Fibroblast of lung (primary cell): Measurements from ENCODE around the gene CD59. TPM values are rescaled to one million over a fixed set of nuclear protein-coding genes. Genes with fewer than 3 reads are reported as not detected.

Experiments used
- DNase-seq, 2 donors: peaks; one replicate each; pipeline versions ENCODE4 v3.0.0 to v3.0.0-alpha.2; 2010; ENCODE audit warnings: low read depth in 2 of 2
- H2AFZ ChIP-seq: 2 replicates; pipeline ENCODE4 v1.5.1; 2012; ENCODE audit warnings: low read length, control low read depth, inconsistent platforms
- H3K27ac ChIP-seq: 2 replicates; pipeline ENCODE4 v1.5.1; 2011; ENCODE audit warnings: low read length, control low read depth; ENCODE audit not compliant: insufficient read depth
- H3K27me3 ChIP-seq: 2 replicates; pipeline ENCODE4 v1.5.1; 2011; ENCODE audit warnings: mild to moderate bottlenecking, low read length; ENCODE audit not compliant: control insufficient read depth, insufficient read depth
- H3K36me3 ChIP-seq: 2 replicates; pipeline ENCODE4 v1.5.1; 2011; ENCODE audit warnings: low read length; ENCODE audit not compliant: control insufficient read depth, insufficient read depth
- H3K4me1 ChIP-seq: 2 replicates; pipeline ENCODE4 v1.5.1; 2011; ENCODE audit warnings: low read length; ENCODE audit not compliant: control insufficient read depth, insufficient read depth; ENCODE audit errors: extremely low read depth
- H3K4me2 ChIP-seq: 2 replicates; pipeline ENCODE4 v1.5.1; 2011; ENCODE audit warnings: low read length, control low read depth; ENCODE audit not compliant: insufficient read depth; ENCODE audit errors: extremely low read depth
- H3K4me3 ChIP-seq, 4 experiments: fragments of 200-600 bp in 1 of 4; sonication (generic) in 1 of 4; replicated peaks in 1 of 4; 2 replicates each; pipeline ENCODE4 v1.5.1; 2011 to 2016; ENCODE audit warnings: low read length in 4 of 4, low read depth in 3 of 4, mild to moderate bottlenecking in 3 of 4, control low read depth in 2 of 4, inconsistent platforms in 1 of 4, mixed read lengths in 1 of 4; ENCODE audit not compliant: insufficient read depth in 1 of 4; ENCODE audit errors: control extremely low read depth in 1 of 4
- H3K79me2 ChIP-seq: 2 replicates; pipeline ENCODE4 v1.5.1; 2012; ENCODE audit warnings: mild to moderate bottlenecking, low read length, inconsistent platforms; ENCODE audit not compliant: control insufficient read depth, insufficient read depth
- H3K9ac ChIP-seq: 2 replicates; pipeline ENCODE4 v1.5.1; 2011; ENCODE audit warnings: mild to moderate bottlenecking, low read length, control low read depth; ENCODE audit not compliant: insufficient read depth
- H3K9me3 ChIP-seq: 2 replicates; pipeline ENCODE4 v1.5.1; 2012; ENCODE audit warnings: low read depth, low read length; ENCODE audit not compliant: control insufficient read depth, insufficient read depth
- H4K20me1 ChIP-seq: 2 replicates; pipeline ENCODE4 v1.5.1; 2011; ENCODE audit warnings: low read length; ENCODE audit not compliant: control insufficient read depth, insufficient read depth; ENCODE audit errors: extremely low read depth
- CTCF ChIP-seq, 2 donors: IDR thresholded peaks in 1 of 2; conservative IDR thresholded peaks in 1 of 2; 1 replicate in 1 of 2; 2 replicates in 1 of 2; pipeline ENCODE4 v1.5.1; 2011 to 2012; ENCODE audit warnings: low read length in 2 of 2, control low read depth in 1 of 2, inconsistent platforms in 1 of 2, low read depth in 1 of 2, mild to moderate bottlenecking in 1 of 2
- EZH2 ChIP-seq: IDR thresholded peaks from 2 replicates; pipeline ENCODE4 v1.5.1; 2012; ENCODE audit warnings: low read length, control low read depth, mild to moderate bottlenecking; ENCODE audit errors: missing control alignments
- polyA plus RNA-seq, 2 donors: library from polyadenylated mRNA; depleted of rRNA in 1 of 2; stranded (reverse) in 1 of 2; unstranded in 1 of 2; fragments of >200 nt; gene quantifications; 2 replicates each; pipeline ENCODE4 v1.2.1, GENCODE V29; 2011 to 2012; ENCODE audit warnings: missing spikeins in 1 of 2
- total RNA-seq: library from RNA; depleted of rRNA; stranded (reverse); fragments of >200 nt; gene quantifications from 2 replicates; pipeline ENCODE4 v1.2.1, GENCODE V29; 2014

CD59 gene
- total and polyA plus RNA-seq, 2 donors (not counting 1 experiment from before 2014, with no cell fraction given) = 380 to 1,165 TPM

GRCh38 chr11:33703234-33703633, 33.0 kb downstream of the CD59 start:
- Histone ChIP-seq H4K20me1 (no peaks in the 10 kb centered on the region), H3K36me3 (peaks cover 2% of the 10 kb centered on the region), H2AFZ (no peak overlapping the region), H3K4me2 (no peak overlapping the region), H3K4me3 (no peak overlapping the region), H3K27me3 (no peaks in the 10 kb centered on the region), H3K79me2 (peaks cover 6% of the 10 kb centered on the region), H3K9ac (no peak overlapping the region), H3K4me1 (peaks cover 33% of the 10 kb centered on the region), H3K9me3 (no peaks in the 10 kb centered on the region), H3K27ac (peak overlapping the region; percentile 5)
- TF ChIP-seq CTCF (conservative IDR thresholded peaks at IDR 0.05 in 1 of 2, IDR thresholded peaks at IDR 0.05 in 1 of 2; ENCODE audit: low read depth in 1 of 2, low read length in 2 of 2) (no peak), EZH2 (no peak)
- DNase-seq = no peak

- H3K27ac ChIP-seq = peak overlapping the region; percentile 80
- H3K36me3 ChIP-seq = peaks cover 2% of the 10 kb centered on the region
- H3K79me2 ChIP-seq = no peaks in the 10 kb centered on the region
- H3K9ac ChIP-seq = peak overlapping the region; percentile 51
- H3K4me3 ChIP-seq = peak overlapping the region; percentile 14 to 62 (median 39)
- H3K4me2 ChIP-seq = peak overlapping the region; percentile 78
- DNase-seq = peak; percentile 76 to 88
- no peaks in the 10 kb centered on the region for H4K20me1 ChIP-seq
- H3K4me1 ChIP-seq = peaks cover 26% of the 10 kb centered on the region
- no peaks in the 10 kb centered on the region for H3K27me3 ChIP-seq
- TF ChIP-seq EZH2 = no peak
- TF ChIP-seq CTCF (conservative IDR thresholded peaks at IDR 0.05 in 1 of 2, IDR thresholded peaks at IDR 0.05 in 1 of 2; ENCODE audit: low read depth in 1 of 2, low read length in 2 of 2) = no peak
- H3K9me3 ChIP-seq = no peaks in the 10 kb centered on the region
- no peak overlapping the region for H2AFZ ChIP-seq
Observed at GRCh38 chr11:33701302-33702230, 34.7 kb downstream of the CD59 start.

GRCh38 chr11:33700502-33701271, 35.5 kb downstream of the CD59 start, which contains the start of gene C11orf91:
C11orf91 (minus strand) TSS chr11:33700826; CDS start chr11:33700740, 86 bp downstream.
- Histone ChIP-seq H3K4me2 (peak within 1 kb of the TSS; percentile 78), H3K9me3 (no peaks in the 10 kb centered on the region), H3K36me3 (peaks cover 2% of the 10 kb centered on the region), H3K4me1 (peaks cover 25% of the 10 kb centered on the region), H3K27me3 (no peaks in the 10 kb centered on the region), H3K9ac (peak within 1 kb of the TSS; percentile 74), H3K79me2 (no peaks in the 10 kb centered on the region), H2AFZ (no peak within 1 kb of the TSS), H4K20me1 (no peaks in the 10 kb centered on the region), H3K4me3 (peak within 1 kb of the TSS; percentile 14 to 62 (median 40)), H3K27ac (peak within 1 kb of the TSS; percentile 80)
- TF ChIP-seq EZH2 (no peak), CTCF (conservative IDR thresholded peaks at IDR 0.05 in 1 of 2, IDR thresholded peaks at IDR 0.05 in 1 of 2; ENCODE audit: low read depth in 1 of 2, low read length in 2 of 2) (no peak)
- peak; percentile 92 to 93 for DNase-seq
